HepG2 (cell line): Measurements from ENCODE around the gene USP19. TPM values are rescaled to one million over a fixed set of nuclear protein-coding genes. Genes with fewer than 3 reads are reported as not detected.
A peak's percentile ranks its signal among the peaks of the same experiment; 100 is the strongest.

ENCODE experiments used
- ATAC-seq: fragments of 200-7000 bp; cut with Tn5 transposase; 3 replicates; pipeline ENCODE4 v1.9.1; 2020; ENCODE audit warnings: mild to moderate bottlenecking, moderate library complexity
- BruUV-seq: library from RNA; stranded (reverse); fragments of 400-500 nt; replicated peaks from 2 replicates; lab custom pipeline; 2021; lab: Mats Ljungman, UMichigan
- CTCF ChIA-PET: fragments of 300-600 bp; formaldehyde crosslinking; extraction: SDS; loops from one replicate; lab custom pipeline; 2021; ENCODE audit warnings: low total read pairs, inconsistent platforms, low intra/inter-chr PET ratio; lab: Yijun Ruan, JAX
- POLR2A ChIA-PET: fragments of 350-600 bp; sonication (Branson Sonifier 250); formaldehyde crosslinking; loops from one replicate; lab custom pipeline; 2020; ENCODE audit warnings: antibody characterized with exemption, inconsistent platforms; lab: Yijun Ruan, JAX
- DNase-seq: peaks from one replicate; pipeline ENCODE4 v3.0.0-alpha.2; 2015; ENCODE audit warnings: low spot score
- FAIRE-seq: peaks from 3 replicates; lab custom pipeline; 2011; peaks lifted over from hg19 to GRCh38; lab: Jason Lieb, UNC
- H2AFZ ChIP-seq: one replicate; pipeline ENCODE4 v1.6.1; 2011; ENCODE audit warnings: low read length, inconsistent platforms
- H3K27ac ChIP-seq: fragments of 300-600 bp; 3 replicates; pipeline ENCODE4 v1.8.0; 2011; ENCODE audit warnings: mixed run types, mild to moderate bottlenecking, mixed read lengths, low read length, inconsistent platforms; ENCODE audit not compliant: insufficient read depth; ENCODE audit errors: extremely low read length
- H3K27me3 ChIP-seq, 2 experiments: fragments of 200-600 bp in 1 of 2; 2 replicates in 1 of 2; 3 replicates in 1 of 2; pipeline versions ENCODE4 v1.6.0 to v1.8.0; 2011; ENCODE audit warnings: low read length in 2 of 2, mild to moderate bottlenecking in 2 of 2, moderate library complexity in 2 of 2, inconsistent platforms in 1 of 2; ENCODE audit not compliant: insufficient read depth in 2 of 2, control insufficient read depth in 1 of 2
- H3K36me3 ChIP-seq, 2 experiments: fragments of 200-600 bp in 1 of 2; replicated peaks in 1 of 2; 2 replicates in 1 of 2; 3 replicates in 1 of 2; pipeline versions ENCODE4 v1.5.1 to v1.8.0; 2011; ENCODE audit warnings: low read length in 2 of 2, inconsistent platforms in 1 of 2; ENCODE audit not compliant: insufficient read depth in 2 of 2, control insufficient read depth in 1 of 2
- H3K4me1 ChIP-seq: 2 replicates; pipeline ENCODE4 v1.5.1; 2012; ENCODE audit warnings: low read length, inconsistent platforms; ENCODE audit not compliant: insufficient read depth
- H3K4me2 ChIP-seq: 2 replicates; pipeline ENCODE4 v1.6.0; 2011; ENCODE audit warnings: low read depth, low read length, inconsistent platforms
- H3K4me3 ChIP-seq, 3 experiments: fragments of 200-600 bp in 1 of 3; sonication (generic), shearing (Covaris generic) in 1 of 3; replicated peaks in 1 of 3; 2 replicates each; pipeline ENCODE4 v1.5.1; 2011 to 2016; ENCODE audit warnings: low read length in 3 of 3, inconsistent platforms in 2 of 3, low read depth in 2 of 3, mild to moderate bottlenecking in 2 of 3, control low read depth in 1 of 3, mixed read lengths in 1 of 3; ENCODE audit not compliant: insufficient read depth in 1 of 3
- H3K79me2 ChIP-seq: one replicate; pipeline ENCODE4 v1.6.1; 2011; ENCODE audit warnings: low read length, inconsistent platforms; ENCODE audit not compliant: insufficient read depth
- H3K9ac ChIP-seq: 2 replicates; pipeline ENCODE4 v1.6.0; 2011; ENCODE audit warnings: mild to moderate bottlenecking, low read depth, low read length, inconsistent platforms; ENCODE audit not compliant: insufficient read depth
- H3K9me3 ChIP-seq: 2 replicates; pipeline ENCODE4 v1.5.1; 2012; ENCODE audit warnings: mild to moderate bottlenecking, low read length
- H4K20me1 ChIP-seq: 2 replicates; pipeline ENCODE4 v1.6.0; 2011; ENCODE audit warnings: inconsistent platforms, mild to moderate bottlenecking, low read length, moderate library complexity; ENCODE audit not compliant: insufficient read depth
- ARNTL ChIP-seq: sonication (generic); formaldehyde crosslinking; IDR thresholded peaks from 2 replicates; pipeline ENCODE4 v1.4.0; 2020; ENCODE audit warnings: mild to moderate bottlenecking, missing genetic modification reagents
- DPF2 ChIP-seq: sonication (generic); formaldehyde crosslinking; IDR thresholded peaks from 2 replicates; pipeline ENCODE4 v1.4.0; 2020; ENCODE audit warnings: mild to moderate bottlenecking, low read depth, missing genetic modification reagents, borderline replicate concordance
- ETV6 ChIP-seq: sonication (generic); formaldehyde crosslinking; conservative IDR thresholded peaks from 2 replicates; pipeline ENCODE4 v1.4.0; 2020; ENCODE audit warnings: missing genetic modification reagents
- KMT2B ChIP-seq: IDR thresholded peaks from 2 replicates; pipeline ENCODE4 v1.6.1; 2016; ENCODE audit warnings: missing genetic modification reagents, missing compliant biosample characterization
- NRL ChIP-seq: sonication (generic); formaldehyde crosslinking; IDR thresholded peaks from 2 replicates; pipeline ENCODE4 v1.5.0; 2020; ENCODE audit warnings: missing genetic modification reagents, mild to moderate bottlenecking, moderate library complexity, borderline replicate concordance
- RFX5 ChIP-seq: IDR thresholded peaks from 2 replicates; pipeline ENCODE4 v1.6.1; 2011; ENCODE audit warnings: low read depth, low read length, improper control_type of control experiment
- SIX4 ChIP-seq: sonication (generic); formaldehyde crosslinking; IDR thresholded peaks from 2 replicates; pipeline ENCODE4 v1.4.0; 2020; ENCODE audit warnings: missing genetic modification reagents
- SMC3 ChIP-seq: IDR thresholded peaks from 2 replicates; pipeline ENCODE4 v1.6.1; 2011; ENCODE audit warnings: low read length, improper control_type of control experiment
- THAP7 ChIP-seq: sonication (generic); formaldehyde crosslinking; IDR thresholded peaks from 2 replicates; pipeline ENCODE4 v1.8.1; 2023; ENCODE audit warnings: mild to moderate bottlenecking, missing genetic modification reagents
- TP53 ChIP-seq: sonication (generic); formaldehyde crosslinking; conservative IDR thresholded peaks from 2 replicates; pipeline ENCODE4 v1.4.0; 2020; ENCODE audit warnings: missing genetic modification reagents
- YEATS4 ChIP-seq: sonication (generic); formaldehyde crosslinking; IDR thresholded peaks from 2 replicates; pipeline ENCODE4 v1.4.0; 2020; ENCODE audit warnings: missing genetic modification reagents, borderline replicate concordance
- ZBTB46 ChIP-seq: sonication (generic); formaldehyde crosslinking; IDR thresholded peaks from 2 replicates; pipeline ENCODE4 v1.4.0; 2020; ENCODE audit warnings: mild to moderate bottlenecking, missing genetic modification reagents, borderline replicate concordance
- ZNF10 ChIP-seq: sonication (generic); formaldehyde crosslinking; IDR thresholded peaks from 2 replicates; pipeline ENCODE4 v1.4.0; 2020; ENCODE audit warnings: mild to moderate bottlenecking, low read depth, missing genetic modification reagents, borderline replicate concordance
- ZNF101 ChIP-seq: sonication (generic); formaldehyde crosslinking; IDR thresholded peaks from 2 replicates; pipeline ENCODE4 v1.4.0; 2020; ENCODE audit warnings: mild to moderate bottlenecking, low read depth, missing genetic modification reagents, borderline replicate concordance
- ZNF160 ChIP-seq: sonication (generic); formaldehyde crosslinking; IDR thresholded peaks from 2 replicates; pipeline ENCODE4 v1.8.0; 2022; ENCODE audit warnings: mild to moderate bottlenecking, inconsistent platforms, missing genetic modification reagents
- ZNF674 ChIP-seq: sonication (generic); formaldehyde crosslinking; IDR thresholded peaks from 2 replicates; pipeline ENCODE4 v1.5.0; 2020; ENCODE audit warnings: low read depth, mild to moderate bottlenecking, missing genetic modification reagents
- ZNF747 ChIP-seq: sonication (generic); formaldehyde crosslinking; IDR thresholded peaks from 2 replicates; pipeline ENCODE4 v1.8.1; 2023; ENCODE audit warnings: missing genetic modification reagents, mild to moderate bottlenecking, borderline replicate concordance
- ZNF777 ChIP-seq: sonication (generic); formaldehyde crosslinking; IDR thresholded peaks from 2 replicates; pipeline ENCODE4 v1.4.0; 2020; ENCODE audit warnings: missing genetic modification reagents
- WGBS: methylation state at CpG from one replicate; pipeline ENCODE4 v1.1.6; 2017; ENCODE audit warnings: low lambda C conversion rate; 5-methylcytosine and 5-hydroxymethylcytosine counted together
- in situ Hi-C: cut with HindIII; loops from 2 replicates; pipeline ENCODE4 v1.10.0; 2017; ENCODE audit warnings: low pct_unique_long_range_greater_than_20kb; ENCODE audit not compliant: extremely low pct_ligation_motif_present
- intact Hi-C: fragments of 100-400 bp; cut with micrococcal nuclease; formaldehyde crosslinking; loops from one replicate; pipeline ENCODE4 v1.10.0; 2022; ENCODE audit not compliant: unreplicated experiment
- polyA plus RNA-seq, 8 experiments: library from polyadenylated mRNA; depleted of rRNA in 3 of 8; stranded (reverse) in 7 of 8; unstranded in 1 of 8; fragments of >200 nt; fragmentation: Illumina TruSeq in 4 of 8; extraction: Trizol in 4 of 8; gene quantifications; 2 replicates each; pipeline versions ENCODE4 v1.2.1 to v1.2.3, GENCODE V29; 2011 to 2016; ENCODE audit warnings: low read depth in 4 of 8, missing spikeins in 1 of 8, mixed read lengths in 1 of 8; ENCODE audit not compliant: insufficient read depth in 1 of 8
- total RNA-seq, 5 experiments: library from RNA; depleted of rRNA; stranded (reverse); fragments of >200 nt; fragmentation: Illumina TruSeq; extraction: Trizol; gene quantifications; 2 replicates each; pipeline ENCODE4 v1.2.3, GENCODE V29; 2016; ENCODE audit warnings: low read depth in 1 of 5

Gene USP19
- total and polyA plus RNA-seq, 2 of the 13 experiments (the other 11 are each of a cell fraction or from before 2014, with no cell fraction given): 28.3 to 31.7 TPM

- 1% methylated on average over 10 of the region's 69 CpGs for WGBS
- Histone ChIP-seq H2AFZ (peak within 1 kb of the TSS; percentile 35), H3K9me3 (no peaks in the 10 kb centered on the region), H3K27me3 (no peaks in the 10 kb centered on the region; a peak in 1 of 5 replicates), H3K4me2 (peak within 1 kb of the TSS; percentile 93), H3K9ac (peak within 1 kb of the TSS; percentile 86), H3K4me1 (peaks cover 48% of the 10 kb centered on the region), H3K4me3 (peak within 1 kb of the TSS; percentile 87 to 90 (median 88)), H3K79me2 (peaks cover 16% of the 10 kb centered on the region), H3K36me3 (peaks cover 5 to 20% of the 10 kb centered on the region in 2 experiments; a peak in 4 of 5 replicates), H3K27ac (peak within 1 kb of the TSS; percentile 67), H4K20me1 (no peaks in the 10 kb centered on the region)
- POLR2A ChIA-PET: interaction anchor here (0.5 to 2.0 kb wide), 4 partner anchors 9 to 137 kb away, joined by 3 to 6 read pairs (median 4); partner anchors contain the start of genes IMPDH2 and QRICH1
- BruUV-seq: no TSS peak
- intact Hi-C loops: no loop called here
- in situ Hi-C loops: loop anchor here (25.0 kb wide), 1 partner anchor 271 kb away; the partner anchor contains the start of gene NICN1
- CTCF ChIA-PET: no interaction called here
- ATAC-seq (peak; percentile 68), FAIRE-seq (peak; percentile 44), DNase-seq (peak; percentile 43)
- TF ChIP-seq THAP7 (no peak), KMT2B (peak; percentile 73), YEATS4 (CRISPR knock-in tag) (peak; percentile 53; the same call in 1 of the 2 replicates), RFX5 (no peak), NRL (CRISPR knock-in tag) (peak; percentile 61; the same call in 1 of the 2 replicates), ZNF674 (CRISPR knock-in tag) (no peak), ZNF10 (CRISPR knock-in tag) (no peak), TP53 (CRISPR knock-in tag) (no peak), ARNTL (no peak), ZBTB46 (peak; percentile 97), SMC3 (no peak), ZNF777 (CRISPR knock-in tag) (no peak), ZNF747 (CRISPR knock-in tag) (no peak), ZNF101 (CRISPR knock-in tag) (no peak), DPF2 (no peak; the same call in 1 of the 2 replicates), ETV6 (no peak), SIX4 (CRISPR knock-in tag) (no peak), ZNF160 (CRISPR knock-in tag) (0 out of 2 replicates have a peak, but pooled peaks have one; percentile 7)
Observed at GRCh38 chr3:49165771-49166751, 45.4 kb upstream of the USP19 start, which contains the start of gene CCDC71. TSS of gene CCDC71 (minus strand) at chr3:49166331. CDS start at chr3:49164208, 2,123 bp downstream.
